DOHH2 (cell line): ENCODE data around the gene TM7SF3.

Experiments
- EZH2phosphoT487 ChIP-seq: fragments of 200-600 bp; sonication (generic); IDR thresholded peaks from 2 replicates; pipeline ENCODE4 v1.6.1; 2017; ENCODE audit warnings: borderline replicate concordance, mild to moderate bottlenecking, antibody characterized with exemption, low read length, moderate library complexity, mixed read lengths
- TF ChIP-seq, protein P1 (sequence below): fragments of 200-600 bp; sonication (generic); IDR thresholded peaks from one replicate; pipeline ENCODE4 v1.5.1; 2014; ENCODE audit warnings: antibody characterized with exemption, mild to moderate bottlenecking, low read depth, low read length; ENCODE audit not compliant: poor library complexity, severe bottlenecking

DNA sequence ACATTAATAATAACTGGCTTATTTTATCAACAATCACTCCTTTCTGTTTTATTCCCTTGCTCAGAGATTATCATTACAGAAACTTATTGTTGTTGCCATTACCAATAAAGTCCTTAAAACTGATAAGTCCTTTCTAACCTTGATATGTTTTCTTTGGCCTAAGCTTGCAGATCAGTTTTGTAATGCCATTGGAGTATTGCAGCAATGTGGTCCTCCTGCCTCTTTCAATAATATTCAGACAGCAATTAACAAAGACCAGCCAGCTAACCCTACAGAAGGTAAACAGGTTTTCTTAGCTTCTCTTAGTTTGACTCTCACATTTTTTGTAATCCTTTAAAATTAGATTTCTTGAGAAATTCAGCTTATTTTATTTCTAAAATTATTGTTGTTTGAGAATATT lies 12.1 kb upstream of the TM7SF3 start:
- TF ChIP-seq, protein P1, sequence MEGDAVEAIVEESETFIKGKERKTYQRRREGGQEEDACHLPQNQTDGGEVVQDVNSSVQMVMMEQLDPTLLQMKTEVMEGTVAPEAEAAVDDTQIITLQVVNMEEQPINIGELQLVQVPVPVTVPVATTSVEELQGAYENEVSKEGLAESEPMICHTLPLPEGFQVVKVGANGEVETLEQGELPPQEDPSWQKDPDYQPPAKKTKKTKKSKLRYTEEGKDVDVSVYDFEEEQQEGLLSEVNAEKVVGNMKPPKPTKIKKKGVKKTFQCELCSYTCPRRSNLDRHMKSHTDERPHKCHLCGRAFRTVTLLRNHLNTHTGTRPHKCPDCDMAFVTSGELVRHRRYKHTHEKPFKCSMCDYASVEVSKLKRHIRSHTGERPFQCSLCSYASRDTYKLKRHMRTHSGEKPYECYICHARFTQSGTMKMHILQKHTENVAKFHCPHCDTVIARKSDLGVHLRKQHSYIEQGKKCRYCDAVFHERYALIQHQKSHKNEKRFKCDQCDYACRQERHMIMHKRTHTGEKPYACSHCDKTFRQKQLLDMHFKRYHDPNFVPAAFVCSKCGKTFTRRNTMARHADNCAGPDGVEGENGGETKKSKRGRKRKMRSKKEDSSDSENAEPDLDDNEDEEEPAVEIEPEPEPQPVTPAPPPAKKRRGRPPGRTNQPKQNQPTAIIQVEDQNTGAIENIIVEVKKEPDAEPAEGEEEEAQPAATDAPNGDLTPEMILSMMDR = no peak
- no peak for TF ChIP-seq EZH2phosphoT487
